Measurements from ENCODE around the gene TACC2. TPM values are rescaled to one million over a fixed set of nuclear protein-coding genes. Genes with fewer than 3 reads are reported as not detected.
"Not testable (repeated sequence)": the region's sequence is repeated elsewhere in the genome, so short reads cannot be mapped to it uniquely, and the experiment has no call there.

TACC2 gene
- total RNA-seq, 1 donor from 2014 or later: 71.2 TPM

DNA sequence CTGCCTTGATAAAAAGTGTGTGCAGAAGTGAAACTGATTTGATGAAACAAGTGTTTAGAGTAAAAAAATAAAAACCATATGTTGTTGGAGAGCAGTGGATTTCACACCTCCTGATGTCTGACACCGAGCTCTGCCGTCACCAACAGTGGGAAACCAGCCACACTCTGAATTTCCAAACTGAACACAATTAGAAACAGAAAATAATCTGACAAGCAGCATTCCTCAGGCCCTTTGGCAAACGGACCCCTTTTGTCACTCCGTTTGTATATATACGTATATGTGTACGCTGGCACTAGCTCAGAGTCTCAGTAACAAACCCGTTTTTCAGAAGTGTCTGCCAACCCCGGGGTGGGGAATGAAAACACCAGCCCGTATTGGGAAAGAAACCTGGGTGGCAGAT is 32.4 kb downstream of the TACC2 start:
- Mint-ChIP-seq H3K4me3 (no peak overlapping the region), H3K9me3 (no peaks in the 10 kb centered on the region), H3K27ac (no peak overlapping the region), H3K4me1 (ENCODE audit: unreplicated experiment) (peaks cover 35% of the 10 kb centered on the region), H3K36me3 (no peaks in the 10 kb centered on the region), H3K27me3 (no peaks in the 10 kb centered on the region)
- TF ChIP-seq, protein P1, sequence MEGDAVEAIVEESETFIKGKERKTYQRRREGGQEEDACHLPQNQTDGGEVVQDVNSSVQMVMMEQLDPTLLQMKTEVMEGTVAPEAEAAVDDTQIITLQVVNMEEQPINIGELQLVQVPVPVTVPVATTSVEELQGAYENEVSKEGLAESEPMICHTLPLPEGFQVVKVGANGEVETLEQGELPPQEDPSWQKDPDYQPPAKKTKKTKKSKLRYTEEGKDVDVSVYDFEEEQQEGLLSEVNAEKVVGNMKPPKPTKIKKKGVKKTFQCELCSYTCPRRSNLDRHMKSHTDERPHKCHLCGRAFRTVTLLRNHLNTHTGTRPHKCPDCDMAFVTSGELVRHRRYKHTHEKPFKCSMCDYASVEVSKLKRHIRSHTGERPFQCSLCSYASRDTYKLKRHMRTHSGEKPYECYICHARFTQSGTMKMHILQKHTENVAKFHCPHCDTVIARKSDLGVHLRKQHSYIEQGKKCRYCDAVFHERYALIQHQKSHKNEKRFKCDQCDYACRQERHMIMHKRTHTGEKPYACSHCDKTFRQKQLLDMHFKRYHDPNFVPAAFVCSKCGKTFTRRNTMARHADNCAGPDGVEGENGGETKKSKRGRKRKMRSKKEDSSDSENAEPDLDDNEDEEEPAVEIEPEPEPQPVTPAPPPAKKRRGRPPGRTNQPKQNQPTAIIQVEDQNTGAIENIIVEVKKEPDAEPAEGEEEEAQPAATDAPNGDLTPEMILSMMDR (conservative IDR thresholded peaks at IDR 0.05): no peak
- DNase-seq (ENCODE audit: extremely low spot score, unreplicated experiment): no peak

DNA sequence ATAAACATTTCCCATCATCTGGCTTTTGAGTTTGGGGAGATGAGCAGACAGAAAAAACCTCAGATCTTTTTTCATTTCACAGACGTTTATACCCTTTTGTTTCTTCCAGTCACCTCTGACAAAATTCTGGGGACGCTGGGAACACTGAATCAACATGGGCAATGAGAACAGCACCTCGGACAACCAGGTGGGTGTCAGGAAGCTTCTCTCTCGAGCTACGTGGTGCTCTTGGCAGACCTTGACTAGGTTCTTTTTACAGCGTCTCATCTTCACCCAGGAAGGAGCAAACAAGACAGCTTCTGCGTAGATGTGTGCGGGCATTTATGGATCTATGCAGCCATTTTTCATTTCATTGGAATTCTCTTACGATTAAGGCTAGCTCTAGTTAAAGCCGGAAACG is 32.9 kb downstream of the TACC2 start:
- DNase-seq (ENCODE audit: extremely low spot score, unreplicated experiment): no peak
- H3K27ac Mint-ChIP-seq: peak overlapping the region; percentile 59
- H3K36me3 Mint-ChIP-seq: no peaks in the 10 kb centered on the region
- no peaks in the 10 kb centered on the region for H3K9me3 Mint-ChIP-seq
- H3K4me3 Mint-ChIP-seq: no peak overlapping the region
- TF ChIP-seq, protein P1 (conservative IDR thresholded peaks at IDR 0.05): no peak
- H3K4me1 Mint-ChIP-seq (ENCODE audit: unreplicated experiment): peaks cover 35% of the 10 kb centered on the region
- no peaks in the 10 kb centered on the region for H3K27me3 Mint-ChIP-seq

DNA sequence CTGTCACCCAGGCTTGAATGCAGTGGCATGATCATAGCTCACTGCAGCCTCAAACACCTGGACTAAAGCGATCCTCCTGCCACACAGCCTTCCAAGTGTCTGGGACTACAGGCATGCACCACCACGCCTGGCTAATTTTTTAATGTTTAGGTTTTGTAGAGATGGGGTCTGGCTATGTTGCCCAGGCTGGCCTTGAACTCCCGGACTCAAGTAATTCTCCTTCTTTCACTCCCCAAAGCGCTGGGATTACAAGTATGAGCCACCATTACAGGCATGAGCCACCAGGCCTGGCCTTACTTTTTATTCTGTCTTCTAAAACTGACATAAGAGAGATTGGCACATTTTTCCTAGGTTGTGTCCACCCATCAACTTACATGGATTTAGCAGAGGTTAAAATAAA is 33.3 kb downstream of the TACC2 start:
- Mint-ChIP-seq H3K9me3 (no peaks in the 10 kb centered on the region), H3K4me1 (ENCODE audit: unreplicated experiment) (peaks cover 35% of the 10 kb centered on the region), H3K36me3 (no peaks in the 10 kb centered on the region), H3K27ac (no peak overlapping the region), H3K4me3 (no peak overlapping the region), H3K27me3 (no peaks in the 10 kb centered on the region)
- DNase-seq (ENCODE audit: extremely low spot score, unreplicated experiment): no peak
- TF ChIP-seq, protein P1 (conservative IDR thresholded peaks at IDR 0.05): no peak

DNA sequence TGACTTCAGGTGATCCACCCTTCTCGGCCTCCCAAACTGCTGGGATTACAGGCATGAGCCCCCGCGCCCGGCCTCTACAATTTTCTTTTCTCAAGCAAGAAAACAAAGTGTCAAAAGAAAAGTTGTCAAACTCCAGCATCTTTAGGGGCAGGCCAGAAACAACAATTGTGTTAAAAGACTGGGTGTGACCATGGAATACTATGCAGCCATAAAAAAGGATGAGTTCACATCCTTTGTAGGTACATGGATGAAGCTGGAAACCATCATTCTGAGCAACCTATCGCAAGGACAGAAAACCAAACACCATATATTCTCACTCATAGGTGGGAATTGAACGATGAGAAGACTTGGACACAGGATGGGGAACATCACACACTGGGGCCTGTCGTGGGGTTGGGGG is 34.3 kb downstream of the TACC2 start:
- H3K4me1 Mint-ChIP-seq (ENCODE audit: unreplicated experiment): peaks cover 31% of the 10 kb centered on the region
- H3K4me3 Mint-ChIP-seq; H3K36me3 Mint-ChIP-seq; H3K27me3 Mint-ChIP-seq; DNase-seq (ENCODE audit: extremely low spot score, unreplicated experiment); H3K27ac Mint-ChIP-seq; H3K9me3 Mint-ChIP-seq: not testable (repeated sequence)

DNA sequence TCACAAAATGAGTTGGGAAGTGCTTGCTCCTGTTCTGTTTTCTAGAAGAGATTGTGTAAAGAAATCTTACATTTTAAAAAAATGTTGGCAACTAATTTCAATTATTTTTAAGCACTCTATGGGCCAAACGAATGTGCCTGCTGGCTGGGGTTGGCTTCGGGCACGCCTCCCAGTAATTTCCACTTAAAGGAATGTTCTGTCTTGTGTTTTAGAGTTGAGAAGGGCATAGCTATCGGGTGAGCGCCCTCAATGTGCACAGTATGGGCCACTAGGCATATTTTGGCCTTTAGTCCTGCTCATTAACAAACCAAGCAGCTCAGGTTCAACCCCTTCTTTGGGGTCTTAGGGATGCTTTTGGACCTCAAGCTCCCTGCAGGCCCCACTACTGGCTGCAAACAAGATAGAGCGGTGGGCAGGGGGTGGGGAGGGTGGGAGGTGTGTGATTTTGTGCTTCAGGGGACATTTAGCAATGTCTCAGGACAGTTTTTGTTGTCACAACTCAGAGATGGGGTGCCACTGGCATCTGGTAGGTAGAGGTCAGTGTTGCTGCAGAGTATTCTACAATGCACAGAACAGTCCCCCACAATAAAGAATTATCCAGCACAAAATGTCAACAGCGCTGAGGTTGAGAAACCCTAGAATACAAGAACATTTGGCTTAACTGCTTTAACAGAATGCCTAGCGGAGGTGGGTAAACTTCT is 40.7 kb downstream of the TACC2 start:
- Mint-ChIP-seq H3K27ac (no peak overlapping the region), H3K27me3 (no peaks in the 10 kb centered on the region), H3K36me3 (no peaks in the 10 kb centered on the region), H3K9me3 (peaks cover 5% of the 10 kb centered on the region), H3K4me3 (no peak overlapping the region), H3K4me1 (ENCODE audit: unreplicated experiment) (no peaks in the 10 kb centered on the region)
- DNase-seq (ENCODE audit: extremely low spot score, unreplicated experiment): no peak
- TF ChIP-seq, protein P1 (conservative IDR thresholded peaks at IDR 0.05): no peak

DNA sequence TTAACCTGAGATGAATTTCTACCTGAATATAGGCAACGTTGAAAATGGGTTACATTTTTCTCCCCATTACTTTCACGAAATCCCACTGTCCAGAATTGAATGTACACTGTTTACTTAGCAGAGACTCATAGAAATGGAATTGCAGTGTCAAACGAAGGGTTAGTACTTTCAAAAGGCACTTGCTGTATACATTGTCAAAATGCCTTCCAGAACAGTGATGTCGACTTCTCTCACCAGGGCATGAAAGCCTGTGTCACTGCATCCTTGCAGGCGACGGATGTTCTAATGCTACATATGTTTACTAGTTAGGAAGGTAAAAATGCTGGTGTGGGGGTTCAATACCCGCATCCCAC is 41.2 kb downstream of the TACC2 start:
- DNase-seq (ENCODE audit: extremely low spot score, unreplicated experiment): no peak
- H3K4me3 Mint-ChIP-seq: no peak overlapping the region
- TF ChIP-seq, protein P1 (conservative IDR thresholded peaks at IDR 0.05): no peak
- H3K27ac Mint-ChIP-seq: no peak overlapping the region
- no peaks in the 10 kb centered on the region for H3K27me3 Mint-ChIP-seq
- no peaks in the 10 kb centered on the region for H3K4me1 Mint-ChIP-seq (ENCODE audit: unreplicated experiment)
- peaks cover 5% of the 10 kb centered on the region for H3K9me3 Mint-ChIP-seq
- no peaks in the 10 kb centered on the region for H3K36me3 Mint-ChIP-seq
